Testis (tissue), 3 donors: ENCODE data around the gene TFF1. TPM values are rescaled to one million over a fixed set of nuclear protein-coding genes. Genes with fewer than 3 reads are reported as not detected.

Experiments used
- DNase-seq: peaks from one replicate; pipeline ENCODE4 v3.0.0-alpha.2; 2019
- H3K27ac ChIP-seq, 2 donors: fragments of 200-600 bp; sonication (generic); one replicate each; pipeline ENCODE4 v1.5.1; 2019
- H3K27me3 ChIP-seq: fragments of 200-600 bp; sonication (generic); one replicate; pipeline ENCODE4 v1.5.1; 2019
- H3K36me3 ChIP-seq: fragments of 200-600 bp; sonication (generic); one replicate; pipeline ENCODE4 v1.5.1; 2017; ENCODE audit warnings: low read depth; ENCODE audit errors: missing control alignments
- H3K4me1 ChIP-seq: fragments of 200-600 bp; sonication (generic); one replicate; pipeline ENCODE4 v1.5.1; 2019
- H3K4me3 ChIP-seq, 2 donors: fragments of 200-600 bp; sonication (generic); one replicate each; pipeline ENCODE4 v1.5.1; 2017 to 2019
- H3K9me3 ChIP-seq: fragments of 200-600 bp; sonication (generic); one replicate; pipeline ENCODE4 v1.5.1; 2017
- CTCF ChIP-seq, 3 experiments: fragments of 450-650 bp in 2 of 3; fragments of 200-600 bp in 1 of 3; sonication (generic) in 1 of 3; IDR thresholded peaks; one replicate each; pipeline ENCODE4 v1.5.1; 2016 to 2019; ENCODE audit warnings: antibody characterized with exemption in 3 of 3, mild to moderate bottlenecking in 2 of 3, moderate library complexity in 1 of 3
- POLR2A ChIP-seq: fragments of 450-650 bp; IDR thresholded peaks from one replicate; pipeline ENCODE4 v1.6.1; 2017; ENCODE audit warnings: antibody characterized with exemption, mild to moderate bottlenecking, moderate library complexity
- WGBS, 2 donors: methylation state at CpG; one replicate each; pipeline ENCODE4 v1.1.5; 2018; 5-methylcytosine and 5-hydroxymethylcytosine counted together
- intact Hi-C: fragments of 100-400 bp; cut with DNase I; formaldehyde crosslinking; loops from one replicate; pipeline ENCODE4 v1.15.1; 2023; ENCODE audit warnings: low total_unique reads
- polyA plus RNA-seq: library from polyadenylated mRNA; stranded (reverse); fragments of 350-450 nt; fragmentation: Illumina TruSeq; extraction: RNeasy Lipid Tissue Mini Kit (QIAGEN cat#74804); gene quantifications from one replicate; pipeline ENCODE4 v1.2.3, GENCODE V29; 2014; ENCODE audit warnings: low read depth, low replicate concordance; ENCODE audit not compliant: insufficient read depth
- total RNA-seq, 2 donors: library from RNA; depleted of rRNA; stranded (reverse); fragments of >200 nt; gene quantifications; one replicate each; pipeline ENCODE4 v1.2.3, GENCODE V29; 2016

TFF1 gene
- total and polyA plus RNA-seq, 3 donors from 2014 or later = not detected

- WGBS, 2 donors = 82 to 83% methylated on average over 21 to 24 of the region's 24 CpGs
- intact Hi-C loops = no loop called here
- no peaks in the 10 kb centered on the region for H3K27me3 ChIP-seq
- no peaks in the 10 kb centered on the region for H3K36me3 ChIP-seq
- peak; percentile 10 for DNase-seq
- H3K9me3 ChIP-seq = no peaks in the 10 kb centered on the region
- no peaks in the 10 kb centered on the region for H3K4me1 ChIP-seq
- TF ChIP-seq CTCF (IDR thresholded peaks at IDR 0.05) = no peak
- TF ChIP-seq POLR2A = no peak
- H3K27ac ChIP-seq = no peak overlapping the region
- H3K4me3 ChIP-seq = no peak overlapping the region
Observed at GRCh38 chr21:42340187-42341050, 25.9 kb downstream of the TFF1 start.

GRCh38 chr21:42338729-42339715 is 27.3 kb downstream of the TFF1 start:
- intact Hi-C loops = no loop called here
- peak; percentile 8 for DNase-seq

GRCh38 chr21:42337830-42338728 is 28.3 kb downstream of the TFF1 start:
- H3K9me3 ChIP-seq = no peaks in the 10 kb centered on the region
- no peak overlapping the region for H3K4me3 ChIP-seq
- peak; percentile 80 for DNase-seq
- H3K4me1 ChIP-seq = no peaks in the 10 kb centered on the region
- H3K36me3 ChIP-seq = no peaks in the 10 kb centered on the region
- TF ChIP-seq CTCF (IDR thresholded peaks at IDR 0.05) (peak in 2 of 3 experiments; percentile 17 to 41), POLR2A (no peak)
- intact Hi-C loops = no loop called here
- H3K27ac ChIP-seq = no peak overlapping the region
- WGBS, 2 donors = 34 to 45% methylated on average over 23 of the region's 23 CpGs
- no peaks in the 10 kb centered on the region for H3K27me3 ChIP-seq

More at GRCh38 chr21:42338729-42339715, 27.3 kb downstream of the TFF1 start:
- no peak for TF ChIP-seq CTCF (IDR thresholded peaks at IDR 0.05)
- no peak for TF ChIP-seq POLR2A
- H3K27ac ChIP-seq = no peak overlapping the region
- no peak overlapping the region for H3K4me3 ChIP-seq
- no peaks in the 10 kb centered on the region for H3K27me3 ChIP-seq
- no peaks in the 10 kb centered on the region for H3K36me3 ChIP-seq
- H3K9me3 ChIP-seq = no peaks in the 10 kb centered on the region
- WGBS, 2 donors = 84 to 87% methylated on average over 12 to 17 of the region's 17 CpGs
- no peaks in the 10 kb centered on the region for H3K4me1 ChIP-seq

DNA sequence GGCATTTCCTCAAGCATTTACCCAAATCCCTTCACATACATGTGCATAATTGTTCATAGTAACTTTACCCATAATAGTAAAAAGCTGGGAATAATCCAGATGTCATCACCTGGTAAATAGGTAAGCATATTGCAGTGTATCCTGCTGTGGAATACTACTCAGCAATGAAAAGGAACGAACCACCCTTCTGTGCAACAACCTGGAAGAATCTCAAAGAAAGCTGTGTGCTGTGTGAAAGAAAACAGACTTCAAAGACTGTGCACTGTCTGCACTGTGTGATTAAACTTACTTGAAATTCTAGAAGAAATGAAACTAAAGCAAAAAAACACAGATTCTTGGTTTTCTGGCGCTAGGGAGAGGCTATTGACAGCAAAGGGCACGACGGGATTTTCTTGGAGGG is 29.1 kb downstream of the TFF1 start:
- H3K27me3 ChIP-seq = no peaks in the 10 kb centered on the region
- H3K9me3 ChIP-seq = no peaks in the 10 kb centered on the region
- no peaks in the 10 kb centered on the region for H3K36me3 ChIP-seq
- H3K27ac ChIP-seq = no peak overlapping the region
- WGBS, 2 donors = 65 to 80% methylated on average over 4 of the region's 4 CpGs
- no peak for DNase-seq
- intact Hi-C loops = no loop called here
- TF ChIP-seq POLR2A = no peak
- TF ChIP-seq CTCF (IDR thresholded peaks at IDR 0.05) = no peak
- H3K4me1 ChIP-seq = no peaks in the 10 kb centered on the region
- H3K4me3 ChIP-seq = no peak overlapping the region
